Hepatocyte (in vitro differentiated cells): Measurements from ENCODE around the gene TMBIM1.

Source experiments
- EZH2 ChIP-seq: fragments of 200-600 bp; sonication (generic); IDR thresholded peaks from 2 replicates; pipeline ENCODE4 v1.6.1; 2016; ENCODE audit warnings: antibody characterized with exemption, mild to moderate bottlenecking, borderline replicate concordance
- EZH2phosphoT487 ChIP-seq: fragments of 200-600 bp; sonication (generic); IDR thresholded peaks from one replicate; pipeline ENCODE4 v1.6.1; 2018; ENCODE audit warnings: antibody characterized with exemption, mild to moderate bottlenecking, low read depth, moderate library complexity; ENCODE audit not compliant: unreplicated experiment, severe bottlenecking
- TF ChIP-seq, protein P1 (sequence below): fragments of 200-600 bp; sonication (generic); IDR thresholded peaks from 2 replicates; pipeline ENCODE4 v1.5.1; 2016; ENCODE audit warnings: antibody characterized with exemption, mild to moderate bottlenecking; ENCODE audit not compliant: poor library complexity

DNA sequence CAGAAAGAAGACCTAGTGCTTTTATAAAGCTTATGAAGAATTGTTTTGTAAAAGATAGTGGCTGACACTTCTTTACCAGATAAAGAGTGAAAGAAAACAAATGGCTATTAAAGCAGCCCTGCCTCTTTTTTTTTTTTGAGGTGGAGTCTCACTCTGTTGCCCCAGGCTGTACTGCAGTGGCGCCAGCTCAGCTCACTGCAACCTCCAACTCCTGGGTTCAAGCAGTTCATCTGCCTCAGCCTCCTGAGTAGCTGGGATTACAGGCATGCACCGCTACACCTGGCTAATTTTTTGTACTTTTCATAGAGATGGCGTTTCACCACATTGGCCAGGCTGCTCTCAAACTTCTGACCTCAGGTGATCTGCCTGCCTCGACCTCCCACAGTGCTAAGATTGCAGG lies 62.5 kb downstream of the TMBIM1 start:
- TF ChIP-seq, protein P1, sequence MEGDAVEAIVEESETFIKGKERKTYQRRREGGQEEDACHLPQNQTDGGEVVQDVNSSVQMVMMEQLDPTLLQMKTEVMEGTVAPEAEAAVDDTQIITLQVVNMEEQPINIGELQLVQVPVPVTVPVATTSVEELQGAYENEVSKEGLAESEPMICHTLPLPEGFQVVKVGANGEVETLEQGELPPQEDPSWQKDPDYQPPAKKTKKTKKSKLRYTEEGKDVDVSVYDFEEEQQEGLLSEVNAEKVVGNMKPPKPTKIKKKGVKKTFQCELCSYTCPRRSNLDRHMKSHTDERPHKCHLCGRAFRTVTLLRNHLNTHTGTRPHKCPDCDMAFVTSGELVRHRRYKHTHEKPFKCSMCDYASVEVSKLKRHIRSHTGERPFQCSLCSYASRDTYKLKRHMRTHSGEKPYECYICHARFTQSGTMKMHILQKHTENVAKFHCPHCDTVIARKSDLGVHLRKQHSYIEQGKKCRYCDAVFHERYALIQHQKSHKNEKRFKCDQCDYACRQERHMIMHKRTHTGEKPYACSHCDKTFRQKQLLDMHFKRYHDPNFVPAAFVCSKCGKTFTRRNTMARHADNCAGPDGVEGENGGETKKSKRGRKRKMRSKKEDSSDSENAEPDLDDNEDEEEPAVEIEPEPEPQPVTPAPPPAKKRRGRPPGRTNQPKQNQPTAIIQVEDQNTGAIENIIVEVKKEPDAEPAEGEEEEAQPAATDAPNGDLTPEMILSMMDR: no peak
- TF ChIP-seq EZH2phosphoT487 (no peak), EZH2 (no peak)
